Colon (tissue), 2 donors: ENCODE data around the gene COL23A1.

Source experiments
- FAIRE-seq: peaks from 2 replicates; lab custom pipeline; 2012; peaks lifted over from hg19 to GRCh38; lab: Jason Lieb, UNC
- donor health status: control.
- donor health status: control.

Gene COL23A1

DNA sequence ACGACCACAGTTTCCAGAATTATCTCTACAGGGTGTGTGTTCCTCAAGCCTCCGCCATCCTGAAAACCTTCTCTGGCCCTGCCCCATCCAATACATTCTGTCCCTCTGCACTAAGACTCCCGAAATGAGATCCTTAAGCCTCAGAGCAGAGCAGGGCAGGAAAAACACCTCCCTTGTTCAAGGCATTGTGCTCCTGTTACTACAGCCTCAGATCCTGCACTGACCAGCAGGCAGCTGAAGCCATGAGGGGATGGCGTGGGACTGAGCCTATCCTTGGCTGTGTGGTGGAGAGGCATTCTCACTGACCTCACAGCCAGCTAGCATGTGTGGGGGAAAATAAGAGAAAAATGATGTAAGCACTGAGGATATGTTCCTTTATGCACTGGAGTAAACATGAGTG lies 250.9 kb downstream of the COL23A1 start:
- no peak for FAIRE-seq

DNA sequence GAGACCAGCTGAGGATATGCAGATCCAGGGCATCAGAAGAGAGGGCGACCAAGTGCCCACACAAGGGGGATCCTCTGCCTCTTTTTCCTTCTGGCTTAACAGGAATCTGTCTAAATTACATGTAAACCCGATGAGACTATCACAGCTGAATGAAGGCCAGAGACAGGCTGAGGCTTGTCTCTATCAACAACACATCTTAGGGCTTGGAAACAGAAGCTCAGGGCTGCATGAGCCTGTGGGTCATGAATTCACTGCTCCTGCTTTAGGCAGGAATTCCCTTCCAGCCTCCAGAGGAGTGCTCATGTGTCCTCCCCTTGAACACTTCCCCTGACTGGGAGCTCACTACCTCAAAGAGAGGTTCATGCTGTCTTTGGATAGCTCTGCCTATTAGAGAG lies 251.4 kb downstream of the COL23A1 start:
- no peak for FAIRE-seq

DNA sequence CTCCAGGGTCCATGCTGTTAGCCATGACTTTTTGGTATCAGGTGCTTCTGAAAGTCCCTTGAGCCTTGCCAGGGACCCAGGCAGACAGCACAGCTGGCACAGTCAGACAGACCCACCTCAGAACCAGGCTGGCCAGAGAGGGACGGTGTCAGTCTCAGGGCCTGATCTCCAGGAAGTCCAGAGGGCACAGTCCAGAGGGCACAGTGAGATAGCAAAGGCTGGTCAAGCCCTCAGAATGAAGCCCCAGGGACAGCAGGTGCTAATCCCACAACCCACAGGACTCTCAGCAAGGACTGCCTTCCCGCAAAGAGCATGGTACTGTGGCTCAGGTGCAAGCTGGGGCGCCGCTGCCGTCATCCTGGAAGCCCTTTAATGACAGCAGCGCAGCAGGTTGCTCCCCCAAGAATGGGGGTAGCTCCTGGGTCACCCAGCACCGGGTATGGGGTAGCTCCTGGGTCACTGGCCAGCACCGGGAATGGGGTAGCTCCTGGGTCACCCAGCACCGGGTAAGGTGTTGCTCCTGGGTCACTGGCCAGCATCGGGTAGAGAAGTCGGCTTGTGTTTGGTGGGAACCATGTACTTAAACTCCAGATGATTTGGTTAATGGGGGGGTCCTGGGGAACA lies 252.0 kb downstream of the COL23A1 start:
- no peak for FAIRE-seq

DNA sequence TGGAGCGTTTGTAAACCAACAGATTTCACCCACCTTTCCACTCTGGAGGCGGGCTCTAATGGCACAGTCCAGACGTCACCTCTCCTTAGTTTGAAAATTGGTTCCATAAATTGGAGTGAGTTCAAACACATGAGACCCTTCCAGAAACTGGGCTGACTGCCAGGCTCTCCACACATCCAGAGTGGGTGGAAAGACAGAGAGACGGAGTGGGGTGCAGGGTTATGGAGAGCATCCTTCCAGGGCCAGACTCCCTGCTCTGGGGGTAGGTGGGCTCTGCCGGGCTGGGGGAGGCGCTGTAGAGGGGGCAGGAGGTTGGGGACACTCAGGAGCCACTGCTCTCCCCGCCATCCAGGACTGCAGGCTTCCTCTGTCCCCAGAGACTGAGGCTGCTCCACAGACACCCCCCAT lies 252.9 kb downstream of the COL23A1 start:
- FAIRE-seq, result no peak

DNA sequence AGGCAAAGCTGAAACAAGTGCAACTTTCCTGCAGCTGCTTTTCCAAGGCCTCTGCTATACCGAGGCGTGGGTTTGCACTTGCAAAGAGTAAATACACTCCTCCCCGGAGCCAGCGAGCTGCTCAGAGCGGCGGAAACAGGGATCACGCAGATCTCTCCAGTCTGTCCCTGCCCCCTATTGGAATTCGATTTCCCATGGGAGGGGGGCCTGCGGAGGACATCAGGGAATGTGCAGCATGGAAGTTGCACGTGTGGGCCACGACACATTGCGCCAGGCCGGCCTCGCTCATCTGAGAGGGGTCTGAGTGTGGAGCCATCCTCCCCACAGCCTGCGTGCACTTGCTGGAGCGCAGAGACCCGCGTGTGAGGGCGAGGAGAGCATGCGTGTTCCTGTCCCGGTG lies 253.3 kb downstream of the COL23A1 start:
- FAIRE-seq, result no peak

DNA sequence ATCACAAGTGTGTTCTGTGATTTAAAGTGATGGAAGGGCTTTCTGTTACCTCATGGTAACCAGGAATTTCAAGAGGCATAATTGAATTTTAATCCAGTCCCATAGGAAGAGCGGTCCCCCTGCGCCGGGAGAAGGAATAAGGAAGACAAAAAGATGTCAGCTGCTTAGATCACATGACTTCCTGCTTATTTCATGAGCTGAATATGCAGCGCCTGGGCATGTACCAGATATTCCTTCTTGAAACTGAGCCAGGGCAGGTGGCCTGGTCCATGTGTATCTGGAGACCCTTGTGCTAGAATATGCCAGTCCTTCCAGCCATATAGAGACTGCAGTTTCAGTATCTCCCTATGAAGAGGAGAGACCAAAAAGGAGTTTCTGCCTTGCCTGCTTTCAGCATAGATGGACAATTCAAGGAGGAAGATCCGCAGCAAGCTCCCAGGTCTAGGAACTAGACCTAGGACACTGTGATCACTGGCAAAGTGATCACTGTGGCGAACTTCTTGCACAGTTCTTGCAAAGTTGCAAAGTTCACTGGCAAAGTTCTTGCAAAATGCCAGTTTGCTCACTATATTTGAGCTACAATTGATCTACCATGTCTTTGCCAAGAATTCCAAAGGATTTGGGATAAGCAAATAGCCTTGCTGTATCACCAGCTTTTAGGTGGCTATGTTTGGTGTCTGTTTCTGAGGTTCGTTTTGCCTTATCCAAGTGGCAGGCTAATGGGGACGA lies 254.7 kb downstream of the COL23A1 start:
- FAIRE-seq, result no peak

DNA sequence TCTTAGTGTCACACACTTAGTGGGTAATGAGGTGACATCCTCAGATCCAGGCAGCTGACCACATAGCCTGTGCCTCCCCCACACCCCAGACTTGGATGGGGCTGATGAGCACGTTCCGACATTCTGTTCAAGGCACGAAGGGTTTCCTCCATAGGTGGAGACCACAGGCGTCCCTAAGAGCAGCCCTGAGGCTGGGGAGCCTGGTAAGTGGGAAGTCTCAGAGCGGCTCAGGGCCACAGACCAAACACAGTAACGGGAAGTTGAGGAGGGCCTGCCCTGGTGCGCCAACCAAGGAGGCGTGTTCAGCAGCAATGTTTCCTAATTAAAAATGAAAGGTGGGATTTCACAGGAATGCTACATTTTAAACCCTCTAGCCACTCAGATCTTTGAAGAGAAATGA lies 255.3 kb downstream of the COL23A1 start:
- no peak for FAIRE-seq

DNA sequence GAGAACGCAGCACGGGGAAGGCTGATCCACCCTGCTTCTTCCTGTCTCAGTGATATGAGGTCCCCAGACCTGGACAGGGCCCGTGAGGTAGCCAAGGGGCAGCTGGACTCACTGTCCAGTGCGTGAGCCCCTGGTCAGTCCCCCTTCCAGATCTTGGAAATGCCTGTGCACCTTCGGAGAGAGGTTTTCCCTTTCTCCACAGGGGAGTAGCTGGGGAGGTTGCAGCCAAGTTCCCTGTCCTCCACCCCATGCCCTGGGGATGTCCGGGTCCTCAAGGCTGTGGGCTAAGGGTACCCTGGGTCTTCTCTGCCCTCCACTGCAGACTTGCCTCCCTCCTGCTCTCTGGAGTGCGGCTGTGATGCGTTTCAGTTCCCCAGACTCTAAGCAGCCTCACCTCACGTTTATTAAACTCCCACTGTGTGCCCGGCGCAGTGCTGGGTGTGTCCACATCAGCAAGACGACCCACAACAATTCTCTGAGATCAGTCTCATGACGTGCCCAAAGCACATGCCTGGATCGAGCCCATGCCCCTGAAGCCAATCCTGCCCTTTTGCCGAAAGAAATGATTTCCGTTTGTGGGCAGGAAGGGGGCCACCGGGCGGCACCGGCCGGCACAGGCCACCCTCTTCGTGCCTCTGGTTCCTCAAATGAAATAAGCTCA lies 256.2 kb downstream of the COL23A1 start:
- FAIRE-seq, result no peak

DNA sequence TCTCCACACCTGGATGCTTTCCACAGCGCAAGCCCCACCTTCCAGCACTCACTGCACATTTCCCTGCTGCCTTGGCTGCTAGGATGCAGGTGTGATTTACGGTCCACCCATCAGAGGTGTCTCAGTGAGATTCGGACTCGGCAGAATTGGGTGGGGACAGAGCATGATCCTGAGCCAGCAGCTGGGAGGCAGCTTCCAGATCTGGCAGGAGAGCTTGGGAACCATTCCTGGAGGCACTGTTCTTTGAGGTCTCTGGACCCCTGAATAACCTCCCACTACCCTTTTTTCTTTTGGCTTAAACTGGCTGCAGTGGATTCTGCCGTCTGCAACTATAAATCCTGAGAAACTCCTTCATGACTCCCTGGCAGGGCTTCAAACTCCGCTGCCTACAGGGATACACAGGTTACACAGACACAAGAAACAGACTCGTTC lies 258.0 kb downstream of the COL23A1 start:
- FAIRE-seq, result no peak

DNA sequence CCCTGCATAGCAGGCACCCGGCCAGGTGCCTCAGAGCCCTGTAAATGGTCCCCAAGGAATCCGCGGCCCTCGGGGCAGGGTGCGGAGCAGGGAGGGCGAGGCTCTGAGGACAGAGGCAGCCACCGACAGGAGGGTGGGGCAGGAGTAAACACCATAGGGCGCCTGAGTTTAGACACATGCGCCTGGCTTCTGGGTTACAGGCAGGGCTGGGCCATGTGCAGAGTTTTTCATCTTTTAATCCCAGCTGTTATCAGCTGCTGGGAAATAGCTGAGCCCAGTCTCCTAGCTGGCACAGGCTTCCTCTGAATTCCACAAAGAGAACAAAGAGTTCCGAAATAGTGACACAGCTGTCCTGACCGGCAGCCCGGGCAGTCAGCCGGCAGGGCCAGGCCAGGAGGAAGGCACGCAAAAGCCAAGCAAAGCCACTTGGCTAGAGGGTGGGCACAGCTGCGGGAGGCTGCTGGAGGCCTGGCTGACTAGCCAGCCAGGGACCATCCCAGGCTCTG lies 258.6 kb downstream of the COL23A1 start:
- no peak for FAIRE-seq

DNA sequence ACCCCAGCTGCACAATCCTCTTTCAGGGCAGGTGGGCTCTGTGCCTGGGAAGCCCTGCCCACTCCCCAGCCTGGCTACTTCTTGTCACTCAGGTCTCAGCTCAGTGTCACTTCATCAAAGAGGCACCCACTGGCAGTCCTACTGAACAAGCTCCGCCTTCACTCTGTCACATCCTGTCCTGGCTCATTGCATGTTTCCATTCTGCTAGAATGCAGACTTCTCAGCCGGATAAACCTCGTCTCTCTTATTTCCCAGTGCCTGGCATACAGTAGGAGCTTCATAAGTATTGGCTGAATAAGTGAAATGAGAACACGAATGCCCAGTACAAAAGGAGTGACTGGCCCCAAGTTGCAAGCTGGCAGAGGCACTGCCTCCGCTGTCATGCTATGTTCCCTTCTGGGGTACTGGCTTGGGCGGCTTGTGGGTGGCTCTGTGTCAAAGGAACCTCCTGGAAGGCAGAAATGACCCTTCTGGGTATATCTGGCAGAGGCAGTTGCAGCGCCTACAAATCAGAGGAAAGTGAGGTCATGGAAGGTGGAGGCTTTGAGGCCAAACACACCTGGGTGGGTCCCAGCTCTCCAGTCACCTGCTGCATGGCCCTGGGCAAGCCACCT lies 259.3 kb downstream of the COL23A1 start:
- no peak for FAIRE-seq

DNA sequence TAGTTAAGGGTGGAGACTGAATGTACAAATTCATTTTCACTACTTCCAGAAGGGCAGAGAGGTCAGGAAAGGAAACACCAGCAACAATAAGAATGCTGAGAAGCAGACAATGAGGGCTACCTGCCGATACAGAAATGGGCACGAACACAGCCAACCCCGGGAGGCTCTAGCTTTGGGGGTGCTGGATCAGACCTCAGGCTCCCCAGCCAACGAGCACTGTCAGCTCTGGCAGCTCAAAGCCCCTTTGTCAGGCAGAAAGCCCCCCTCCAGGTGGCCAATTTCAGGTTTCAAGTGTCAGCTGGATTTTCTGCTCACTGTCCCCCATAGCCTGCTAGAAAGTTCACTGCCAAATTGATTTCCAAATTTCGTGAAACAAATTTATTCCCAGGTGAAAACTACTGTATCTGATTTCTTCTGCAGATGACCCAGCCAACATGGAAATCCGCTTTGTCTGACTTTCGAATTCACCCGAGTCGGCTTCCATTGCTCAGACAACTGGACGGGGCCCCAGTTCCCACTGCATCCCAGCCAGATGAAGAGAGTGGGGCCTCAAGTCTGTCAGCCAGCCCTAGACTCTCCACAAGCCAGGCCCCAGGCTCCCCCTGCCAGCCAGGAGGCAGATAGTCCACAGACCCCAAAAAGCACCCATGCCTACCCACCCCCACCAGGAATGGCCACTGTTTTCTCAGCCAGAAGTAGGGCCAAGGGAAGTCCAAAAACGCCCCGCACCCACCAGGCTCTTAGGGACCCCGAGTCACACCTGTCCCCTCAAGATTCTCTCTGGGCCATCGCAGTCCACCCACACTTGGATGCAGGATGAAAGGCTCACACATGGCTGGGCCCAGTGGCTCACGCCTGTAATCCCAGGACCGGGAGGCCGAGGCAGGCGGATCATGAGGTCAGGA lies 261.1 kb downstream of the COL23A1 start:
- no peak for FAIRE-seq

DNA sequence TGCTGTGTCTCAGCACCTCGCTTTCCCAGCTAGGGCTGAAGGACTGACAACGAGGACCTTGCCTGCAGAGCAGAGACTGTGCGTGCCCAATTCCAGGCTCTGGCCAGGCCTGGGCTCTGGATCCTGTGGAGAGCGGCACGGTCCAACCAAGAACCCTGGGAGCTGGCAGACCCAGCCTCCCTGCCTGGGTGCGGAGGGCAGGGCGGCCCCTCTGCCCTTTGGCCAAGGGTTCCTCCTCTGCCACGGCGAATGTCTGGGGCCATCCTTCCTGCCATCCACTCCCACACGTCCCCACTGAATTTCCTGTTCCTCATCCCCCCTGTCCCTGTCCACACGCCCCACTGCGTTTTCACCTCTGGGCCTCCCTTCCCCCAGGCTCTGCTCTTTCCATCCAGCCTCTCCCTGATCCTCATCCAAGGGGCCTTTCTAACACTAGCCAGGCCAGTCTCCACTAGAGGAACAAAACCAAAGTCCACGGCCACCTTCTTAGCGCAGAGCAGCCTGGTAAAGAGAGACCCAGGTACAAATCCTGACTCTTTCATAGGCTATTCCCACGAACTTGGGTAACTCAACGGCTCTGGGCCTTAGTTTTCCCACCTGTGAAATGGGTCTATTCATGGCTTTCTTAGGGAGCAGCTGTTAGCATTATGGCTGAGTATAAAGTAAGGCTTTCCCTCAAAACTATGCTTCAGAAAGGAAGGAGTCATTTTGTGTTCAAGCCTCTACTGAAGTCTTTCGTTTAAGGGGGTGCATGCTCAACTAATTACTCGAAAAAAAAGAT lies 262.1 kb downstream of the COL23A1 start:
- no peak for FAIRE-seq

DNA sequence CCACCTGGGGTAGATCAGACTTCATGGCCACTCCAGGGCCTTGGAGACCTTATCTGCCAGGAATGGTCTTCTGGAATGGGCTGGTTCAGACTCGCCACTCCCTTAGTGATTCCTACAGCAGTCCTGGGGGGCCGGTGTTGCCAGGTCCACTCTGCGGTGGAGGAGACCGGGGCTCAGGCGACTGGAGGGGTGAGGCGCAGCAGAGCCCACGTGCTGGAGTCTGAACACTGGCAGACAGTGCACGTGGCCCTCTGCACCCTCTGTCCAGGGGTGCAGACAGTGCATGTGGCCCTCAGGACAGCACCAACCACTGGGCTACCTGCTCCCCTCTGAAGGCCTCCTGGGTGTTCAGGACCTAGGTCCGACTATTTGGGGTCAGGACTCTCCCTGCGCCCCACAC lies 262.7 kb downstream of the COL23A1 start:
- FAIRE-seq, result no peak

DNA sequence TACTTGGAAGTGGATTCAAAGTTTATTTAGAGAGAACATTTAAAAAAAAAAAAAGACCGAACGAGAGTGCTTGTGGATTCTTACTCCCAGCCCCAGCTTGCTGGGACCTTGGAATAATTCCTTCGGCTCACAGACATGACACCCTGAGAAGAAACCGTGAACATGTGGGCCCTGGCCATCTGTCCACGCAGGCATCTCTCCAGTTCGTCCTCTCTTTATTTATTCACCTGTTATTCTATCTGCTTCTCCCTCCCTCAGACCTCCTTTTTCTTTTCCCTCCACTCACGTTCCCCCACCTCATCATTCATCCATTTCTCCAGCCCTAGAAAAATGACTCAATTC lies 263.8 kb downstream of the COL23A1 start:
- FAIRE-seq, result no peak

DNA sequence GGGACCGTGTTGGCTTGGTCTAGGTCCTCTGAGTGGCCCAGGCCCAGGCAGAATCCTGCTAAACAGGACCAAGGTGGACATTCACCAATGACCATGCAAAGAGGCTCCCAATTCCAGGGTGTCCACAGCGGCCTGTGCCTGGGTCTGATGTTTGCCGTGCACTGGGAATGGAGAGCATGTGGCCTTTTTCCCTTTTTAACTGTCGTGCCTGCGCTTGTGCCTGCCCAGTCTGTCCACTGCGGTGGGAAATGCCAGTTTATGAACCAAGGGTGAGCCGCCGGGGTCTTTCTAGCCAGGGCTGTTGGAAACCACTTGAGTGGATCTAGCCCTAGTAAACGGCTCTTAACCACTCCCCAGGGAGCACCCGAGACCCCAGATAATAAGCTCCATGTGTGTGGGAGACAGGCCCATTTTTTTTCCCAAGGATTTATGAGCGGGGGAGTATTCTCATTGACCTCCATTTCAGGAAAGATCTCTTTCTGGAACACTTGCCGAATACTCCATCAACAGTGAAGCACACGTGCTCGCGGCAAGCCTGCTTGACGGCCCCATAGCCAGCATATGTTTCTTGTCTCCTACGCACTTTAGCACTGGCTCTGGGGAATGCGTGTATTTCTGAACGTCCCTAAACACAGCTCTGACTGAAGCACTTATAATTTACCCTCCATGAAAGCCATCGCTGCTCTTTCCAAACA lies 264.4 kb downstream of the COL23A1 start:
- FAIRE-seq, result no peak

DNA sequence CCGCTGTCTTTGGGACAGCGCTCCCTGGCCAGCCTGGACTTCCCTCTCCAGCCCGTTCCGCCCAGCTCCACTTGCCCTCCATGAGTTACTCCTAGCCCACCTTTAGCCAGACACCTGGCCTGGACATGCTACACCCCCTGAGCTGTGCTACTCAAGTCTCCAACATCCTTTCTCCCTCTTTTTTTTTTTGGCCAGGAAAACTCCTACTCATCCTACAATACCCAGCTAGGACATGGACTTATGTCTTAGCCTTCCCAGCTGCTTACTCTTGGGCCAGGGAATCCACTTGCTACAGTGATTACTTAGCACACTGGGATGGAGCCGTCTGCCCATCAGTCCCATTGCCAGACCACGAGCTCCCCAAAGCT lies 264.9 kb downstream of the COL23A1 start:
- FAIRE-seq, result no peak

DNA sequence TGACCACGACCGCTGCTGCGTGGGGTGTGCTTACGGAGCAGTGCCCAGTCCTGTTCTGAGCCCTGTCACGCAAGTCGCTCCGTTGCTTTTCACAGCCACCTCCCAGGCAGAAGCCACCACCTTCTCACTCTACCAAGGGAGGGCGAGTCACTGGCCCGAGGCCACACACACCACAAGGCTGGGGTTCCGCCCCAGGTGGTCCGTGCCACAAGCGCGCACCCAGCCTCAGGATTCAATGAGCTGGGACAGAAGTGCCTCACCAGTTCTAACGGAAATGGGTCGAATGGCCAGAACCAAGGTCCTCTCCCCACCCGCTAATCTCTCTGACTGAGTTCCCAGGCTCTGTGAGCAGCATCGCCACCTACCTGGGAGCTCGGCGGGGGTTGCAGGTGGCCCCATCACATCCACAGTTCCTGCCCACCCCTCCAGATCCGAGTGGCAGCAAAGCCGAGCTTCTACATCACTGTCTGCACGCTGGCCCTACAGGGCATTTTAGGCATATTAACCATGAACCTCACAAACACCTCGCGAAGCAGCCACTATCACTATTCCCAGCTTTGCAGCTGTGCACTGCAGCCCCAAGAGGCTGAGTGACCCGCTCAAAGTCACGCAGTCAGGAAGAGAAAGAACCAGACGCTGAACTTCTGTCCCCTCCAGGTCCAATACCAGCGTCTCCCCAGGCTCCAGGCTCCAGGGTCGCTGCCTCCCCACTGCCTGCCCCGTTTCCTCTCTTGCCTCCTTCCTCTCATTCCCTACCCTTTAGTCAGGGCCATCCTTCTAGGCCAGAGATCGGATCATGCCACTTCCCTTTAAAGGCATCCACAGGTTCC lies 265.5 kb downstream of the COL23A1 start:
- no peak for FAIRE-seq

DNA sequence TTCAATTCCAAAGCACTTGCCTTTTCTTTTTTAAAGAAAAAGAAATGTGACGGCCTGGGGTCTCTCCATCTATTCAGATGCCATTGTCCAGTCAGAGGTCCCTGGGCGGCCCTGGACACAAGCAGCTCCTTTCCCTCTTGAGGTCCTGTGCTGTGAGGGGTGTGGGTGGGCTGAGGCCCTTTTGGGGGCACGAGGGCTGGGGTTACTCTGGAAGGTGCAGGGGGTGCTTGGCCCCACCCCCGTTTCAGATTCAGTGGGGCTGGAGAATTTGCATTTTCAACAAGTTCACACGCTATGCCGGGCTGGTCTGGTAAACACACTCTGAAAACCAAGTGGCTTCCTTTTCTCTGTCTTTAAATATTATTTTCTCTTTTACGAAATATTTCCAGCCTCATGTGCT lies 266.2 kb downstream of the COL23A1 start:
- no peak for FAIRE-seq

DNA sequence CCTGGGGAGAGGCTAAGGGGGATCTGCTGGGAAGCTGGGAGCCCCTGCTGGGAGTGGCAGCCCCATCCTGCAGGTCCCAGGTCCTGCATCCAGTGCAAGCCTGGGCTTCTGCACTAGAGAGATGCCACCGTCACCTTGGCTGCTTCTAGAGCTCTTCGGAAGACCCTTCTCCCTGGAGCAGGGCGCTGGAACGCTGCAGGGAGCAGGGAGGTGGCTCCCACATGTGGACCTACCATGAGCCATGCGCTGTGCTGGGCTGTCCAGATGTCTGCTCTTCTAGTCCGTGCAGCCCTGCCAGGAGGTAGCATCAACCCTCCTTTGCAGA lies 266.7 kb downstream of the COL23A1 start:
- FAIRE-seq, result no peak
